DMS 273 (cell line): ENCODE results near the gene NHLRC4.

Source experiments
- DNase-seq: peaks from one replicate; lab custom pipeline; 2025; ENCODE audit not compliant: unreplicated experiment; lab: John Stamatoyannopoulos, UW

The NHLRC4 gene

GRCh38 chr16:552171-552570 lies 14.6 kb upstream of the NHLRC4 start:
- no peak for DNase-seq

- no peak for DNase-seq
Measured at GRCh38 chr16:553601-554296, 13.1 kb upstream of the NHLRC4 start.

GRCh38 chr16:554297-554621 lies 12.5 kb upstream of the NHLRC4 start:
- DNase-seq, result no peak

GRCh38 chr16:554640-555365 lies 12.0 kb upstream of the NHLRC4 start:
- peak; percentile 81 for DNase-seq

GRCh38 chr16:555528-556473 lies 11.0 kb upstream of the NHLRC4 start:
- peak; percentile 55 for DNase-seq

GRCh38 chr16:556474-557173 lies 10.2 kb upstream of the NHLRC4 start:
- peak; percentile 31 for DNase-seq

- no peak for DNase-seq
Measured at GRCh38 chr16:557463-558297, 9.1 kb upstream of the NHLRC4 start.

GRCh38 chr16:558298-559020 lies 8.3 kb upstream of the NHLRC4 start:
- DNase-seq, result peak; percentile 48

- DNase-seq, result no peak
Measured at GRCh38 chr16:559021-559380, 7.8 kb upstream of the NHLRC4 start.

- peak; percentile 56 for DNase-seq
Measured at GRCh38 chr16:559411-560203, 7.2 kb upstream of the NHLRC4 start.

GRCh38 chr16:560204-560700 lies 6.6 kb upstream of the NHLRC4 start, which contains the start of gene PRR35:
TSS of gene PRR35 (plus strand) at chr16:560394. CDS start at chr16:563295, 2,901 bp downstream.
- DNase-seq, result peak; percentile 64

- no peak for DNase-seq
Measured at GRCh38 chr16:560701-561412, 5.9 kb upstream of the NHLRC4 start.

GRCh38 chr16:561413-561794 lies 5.4 kb upstream of the NHLRC4 start:
- no peak for DNase-seq

- DNase-seq, result peak; percentile 32
Measured at GRCh38 chr16:561957-562938, 4.6 kb upstream of the NHLRC4 start.

GRCh38 chr16:563072-563644 lies 3.6 kb upstream of the NHLRC4 start:
- DNase-seq, result peak; percentile 33

- DNase-seq, result no peak
Measured at GRCh38 chr16:564690-565418, 2.0 kb upstream of the NHLRC4 start.
